ENCODE measurements around the gene PRMT2.

DNA sequence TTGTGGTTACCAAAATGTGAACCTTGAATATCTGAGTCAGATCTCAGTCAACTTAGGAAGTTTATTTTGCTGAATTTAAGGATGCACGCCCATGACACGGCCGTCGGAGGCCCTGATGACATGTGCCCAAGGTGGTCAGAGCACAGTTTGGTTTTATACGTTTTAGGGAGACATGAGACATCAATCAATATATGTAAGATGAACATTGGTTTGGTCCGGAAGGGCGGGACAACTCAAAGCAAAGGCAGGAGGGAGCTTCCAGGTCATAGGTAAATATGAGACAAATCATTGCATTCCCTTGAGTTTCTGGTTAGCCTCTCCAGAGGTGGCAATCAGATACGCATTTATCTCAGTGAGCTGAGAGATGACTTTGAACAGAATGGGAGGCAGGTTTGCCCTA lies 1.0 kb upstream of the PRMT2 start:
- TF ChIP-seq, protein P1, sequence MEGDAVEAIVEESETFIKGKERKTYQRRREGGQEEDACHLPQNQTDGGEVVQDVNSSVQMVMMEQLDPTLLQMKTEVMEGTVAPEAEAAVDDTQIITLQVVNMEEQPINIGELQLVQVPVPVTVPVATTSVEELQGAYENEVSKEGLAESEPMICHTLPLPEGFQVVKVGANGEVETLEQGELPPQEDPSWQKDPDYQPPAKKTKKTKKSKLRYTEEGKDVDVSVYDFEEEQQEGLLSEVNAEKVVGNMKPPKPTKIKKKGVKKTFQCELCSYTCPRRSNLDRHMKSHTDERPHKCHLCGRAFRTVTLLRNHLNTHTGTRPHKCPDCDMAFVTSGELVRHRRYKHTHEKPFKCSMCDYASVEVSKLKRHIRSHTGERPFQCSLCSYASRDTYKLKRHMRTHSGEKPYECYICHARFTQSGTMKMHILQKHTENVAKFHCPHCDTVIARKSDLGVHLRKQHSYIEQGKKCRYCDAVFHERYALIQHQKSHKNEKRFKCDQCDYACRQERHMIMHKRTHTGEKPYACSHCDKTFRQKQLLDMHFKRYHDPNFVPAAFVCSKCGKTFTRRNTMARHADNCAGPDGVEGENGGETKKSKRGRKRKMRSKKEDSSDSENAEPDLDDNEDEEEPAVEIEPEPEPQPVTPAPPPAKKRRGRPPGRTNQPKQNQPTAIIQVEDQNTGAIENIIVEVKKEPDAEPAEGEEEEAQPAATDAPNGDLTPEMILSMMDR (IDR thresholded peaks at IDR 0.05), result no peak
- TF ChIP-seq POLR2A (IDR thresholded peaks at IDR 0.05), result no peak
